HUES48 (cell line): ENCODE results near the gene ZDHHC1.

ENCODE experiments used
- H3K27ac ChIP-seq: one replicate; pipeline ENCODE4 v1.7.0; 2013; ENCODE audit warnings: low read depth, low read length, inconsistent platforms
- H3K27me3 ChIP-seq: 2 replicates; pipeline ENCODE4 v1.6.1; 2013; ENCODE audit warnings: mild to moderate bottlenecking, low read length; ENCODE audit not compliant: control insufficient read depth, insufficient read depth
- H3K36me3 ChIP-seq: 2 replicates; pipeline ENCODE4 v1.6.1; 2013; ENCODE audit warnings: low read length; ENCODE audit not compliant: control insufficient read depth, insufficient read depth
- H3K4me1 ChIP-seq: 2 replicates; pipeline ENCODE4 v1.6.1; 2013; ENCODE audit warnings: mild to moderate bottlenecking, low read length; ENCODE audit not compliant: control insufficient read depth, insufficient read depth
- H3K4me3 ChIP-seq: 2 replicates; pipeline ENCODE4 v1.5.1; 2013; ENCODE audit warnings: mild to moderate bottlenecking, low read depth, low read length
- H3K9ac ChIP-seq: 2 replicates; pipeline ENCODE4 v1.6.1; 2013; ENCODE audit warnings: mild to moderate bottlenecking, low read depth, low read length, moderate library complexity
- H3K9me3 ChIP-seq: 2 replicates; pipeline ENCODE4 v1.6.1; 2013; ENCODE audit warnings: low read length; ENCODE audit not compliant: control insufficient read depth, insufficient read depth

Gene ZDHHC1

GRCh38 chr16:67391424-67392300 is 24.6 kb downstream of the ZDHHC1 start:
- H3K27ac ChIP-seq = no peak overlapping the region
- H3K4me1 ChIP-seq = peaks cover 33% of the 10 kb centered on the region
- H3K9me3 ChIP-seq = no peaks in the 10 kb centered on the region
- H3K9ac ChIP-seq = no peak overlapping the region
- H3K36me3 ChIP-seq = no peaks in the 10 kb centered on the region
- H3K27me3 ChIP-seq = peaks cover 50% of the 10 kb centered on the region
- no peak overlapping the region for H3K4me3 ChIP-seq

GRCh38 chr16:67390816-67391423 is 25.4 kb downstream of the ZDHHC1 start:
- no peak overlapping the region for H3K4me3 ChIP-seq
- H3K27me3 ChIP-seq = peaks cover 48% of the 10 kb centered on the region
- H3K9ac ChIP-seq = no peak overlapping the region
- no peaks in the 10 kb centered on the region for H3K36me3 ChIP-seq
- no peak overlapping the region for H3K27ac ChIP-seq
- H3K4me1 ChIP-seq = peaks cover 32% of the 10 kb centered on the region
- H3K9me3 ChIP-seq = no peaks in the 10 kb centered on the region

GRCh38 chr16:67389911-67390815 is 26.1 kb downstream of the ZDHHC1 start:
- Histone ChIP-seq H3K36me3 (no peaks in the 10 kb centered on the region), H3K4me1 (peaks cover 27% of the 10 kb centered on the region; the same call in 1 of the 2 replicates), H3K4me3 (no peak overlapping the region), H3K27me3 (peaks cover 41% of the 10 kb centered on the region), H3K9me3 (no peaks in the 10 kb centered on the region), H3K9ac (no peak overlapping the region), H3K27ac (no peak overlapping the region)

- Histone ChIP-seq H3K36me3 (no peaks in the 10 kb centered on the region), H3K4me3 (no peak overlapping the region), H3K9ac (no peak overlapping the region), H3K27ac (no peak overlapping the region), H3K4me1 (peaks cover 19% of the 10 kb centered on the region; the same call in 1 of the 2 replicates), H3K9me3 (no peaks in the 10 kb centered on the region), H3K27me3 (peaks cover 25% of the 10 kb centered on the region)
Observed at GRCh38 chr16:67388591-67388990, 27.7 kb downstream of the ZDHHC1 start.

- no peaks in the 10 kb centered on the region for H3K9me3 ChIP-seq
- peaks cover 21% of the 10 kb centered on the region for H3K27me3 ChIP-seq
- no peak overlapping the region for H3K27ac ChIP-seq
- no peak overlapping the region for H3K4me3 ChIP-seq
- peaks cover 18% of the 10 kb centered on the region; the same call in 1 of the 2 replicates for H3K4me1 ChIP-seq
- no peak overlapping the region for H3K9ac ChIP-seq
- H3K36me3 ChIP-seq = no peaks in the 10 kb centered on the region
Observed at GRCh38 chr16:67388191-67388590, 28.1 kb downstream of the ZDHHC1 start.

GRCh38 chr16:67387479-67388079 is 28.7 kb downstream of the ZDHHC1 start:
- Histone ChIP-seq H3K27me3 (peaks cover 15% of the 10 kb centered on the region), H3K4me3 (no peak overlapping the region)

GRCh38 chr16:67386861-67387455 is 29.3 kb downstream of the ZDHHC1 start:
- no peak overlapping the region for H3K9ac ChIP-seq
- H3K27me3 ChIP-seq = peaks cover 11% of the 10 kb centered on the region
- H3K36me3 ChIP-seq = no peaks in the 10 kb centered on the region
- no peak overlapping the region for H3K4me3 ChIP-seq
- H3K4me1 ChIP-seq = peaks cover 12% of the 10 kb centered on the region; the same call in 1 of the 2 replicates
- no peaks in the 10 kb centered on the region for H3K9me3 ChIP-seq
- no peak overlapping the region for H3K27ac ChIP-seq

More at GRCh38 chr16:67387479-67388079, 28.7 kb downstream of the ZDHHC1 start:
- no peak overlapping the region for H3K9ac ChIP-seq
- peaks cover 12% of the 10 kb centered on the region; the same call in 1 of the 2 replicates for H3K4me1 ChIP-seq
- no peak overlapping the region for H3K27ac ChIP-seq
- no peaks in the 10 kb centered on the region for H3K36me3 ChIP-seq
- no peaks in the 10 kb centered on the region for H3K9me3 ChIP-seq

GRCh38 chr16:67384778-67385510 is 31.3 kb downstream of the ZDHHC1 start:
- Histone ChIP-seq H3K9me3 (no peaks in the 10 kb centered on the region), H3K4me3 (no peak overlapping the region), H3K27me3 (peaks cover 3% of the 10 kb centered on the region; the same call in 1 of the 2 replicates), H3K4me1 (peaks cover 12% of the 10 kb centered on the region; the same call in 1 of the 2 replicates), H3K27ac (no peak overlapping the region), H3K9ac (no peak overlapping the region), H3K36me3 (no peaks in the 10 kb centered on the region)

- Histone ChIP-seq H3K4me3 (no peak overlapping the region), H3K36me3 (no peaks in the 10 kb centered on the region), H3K9ac (no peak overlapping the region), H3K4me1 (peaks cover 12% of the 10 kb centered on the region; the same call in 1 of the 2 replicates), H3K9me3 (no peaks in the 10 kb centered on the region), H3K27me3 (peaks cover 3% of the 10 kb centered on the region; the same call in 1 of the 2 replicates), H3K27ac (no peak overlapping the region)
Observed at GRCh38 chr16:67383284-67383683, 33.0 kb downstream of the ZDHHC1 start.
